NCI-H1694 (cell line): ENCODE results near the gene FASTKD1.
A peak's percentile ranks its signal among the peaks of the same experiment; 100 is the strongest.
"Not testable (repeated sequence)": the region's sequence is repeated elsewhere in the genome, so short reads cannot be mapped to it uniquely, and the experiment has no call there.

Source experiments
- DNase-seq: peaks from one replicate; lab custom pipeline; 2025; lab: John Stamatoyannopoulos, UW

The FASTKD1 gene

DNA sequence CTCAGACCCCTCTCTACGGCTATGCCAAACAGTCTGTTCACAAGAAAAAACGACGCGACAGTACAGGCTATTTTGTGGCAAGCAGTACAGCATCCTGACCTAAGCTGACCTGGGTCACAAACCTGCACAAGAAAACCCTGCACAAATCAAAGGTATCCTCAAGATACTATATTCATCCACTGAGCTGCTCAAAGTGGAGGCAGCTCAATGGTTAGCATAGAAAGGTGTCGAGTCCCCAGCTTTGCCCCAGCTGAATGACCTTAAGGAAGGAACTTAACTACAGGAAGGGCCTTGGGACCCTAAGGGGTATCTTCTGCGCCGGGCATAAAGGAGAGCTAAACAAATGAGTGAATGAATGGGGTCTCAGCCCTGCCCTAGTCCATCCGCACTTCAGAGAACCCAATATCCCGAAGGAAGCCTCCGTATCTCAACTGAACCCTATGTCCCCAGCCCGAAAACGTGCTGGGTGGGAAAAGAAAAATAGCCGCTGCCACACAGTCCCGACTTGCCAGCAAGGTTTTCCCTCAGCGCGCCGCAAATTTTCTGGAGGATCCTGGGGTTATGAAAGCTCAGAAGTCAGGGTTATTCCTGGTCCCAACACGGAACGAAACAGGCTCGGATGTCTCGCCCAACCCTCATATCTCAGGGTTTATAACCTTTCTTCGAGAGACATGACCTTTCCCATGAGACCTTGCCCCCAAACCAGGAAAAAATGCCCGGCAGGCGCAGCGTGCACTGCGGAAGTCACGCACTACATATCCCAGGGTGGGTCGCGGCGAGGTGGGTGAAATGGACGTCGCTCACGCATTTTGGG, at the start of gene FASTKD1:
FASTKD1 (minus strand) TSS at position 706 of the 814 bp plus-strand sequence. CDS start 1,836 bp downstream, outside the sequence.
- DNase-seq: peak; percentile 94

- no peak for DNase-seq
Measured at GRCh38 chr2:169623235-169623634, 49.6 kb upstream of the FASTKD1 start.

DNA sequence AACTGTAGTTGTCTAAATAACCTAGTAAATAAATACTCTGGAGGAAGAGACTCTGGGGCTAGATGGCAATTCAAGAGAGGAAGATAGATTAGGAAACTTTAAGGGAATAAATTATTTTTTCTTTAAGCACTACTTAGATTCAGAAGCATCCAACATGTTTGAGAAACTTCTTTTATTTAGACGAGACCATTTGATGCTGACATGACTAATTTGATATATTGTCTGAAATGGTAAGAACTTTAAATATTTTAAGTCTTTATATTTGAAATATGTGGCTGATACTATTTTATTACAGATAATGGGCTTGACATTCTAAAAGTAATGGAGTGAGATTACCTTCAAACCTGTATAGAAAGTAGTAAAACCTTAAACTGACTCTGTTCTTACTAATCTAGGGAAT, 46.8 kb upstream of the FASTKD1 start:
- no peak for DNase-seq

GRCh38 chr2:169619946-169620345, 46.3 kb upstream of the FASTKD1 start:
- no peak for DNase-seq

DNA sequence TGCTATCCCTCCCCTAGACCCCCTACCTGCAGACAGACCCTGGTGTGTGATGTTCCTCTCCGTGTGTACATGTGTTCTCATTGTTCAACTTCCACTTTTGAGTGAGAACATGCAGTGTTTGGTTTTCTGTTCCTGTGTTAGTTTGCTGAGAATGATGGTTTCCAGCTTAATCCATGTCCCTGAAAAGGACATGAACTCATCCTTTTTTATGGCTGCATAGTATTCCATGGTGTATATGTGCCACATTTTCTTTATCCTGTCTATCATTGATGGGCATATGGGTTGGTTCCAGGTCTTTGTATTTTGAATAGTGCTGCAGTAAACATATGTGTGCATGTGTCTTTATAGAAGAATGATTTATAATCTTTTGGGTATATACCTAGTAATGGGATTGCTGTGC, 42.3 kb upstream of the FASTKD1 start:
- not testable (repeated sequence) for DNase-seq

- DNase-seq: no peak
Measured at GRCh38 chr2:169613876-169614275, 40.2 kb upstream of the FASTKD1 start.

GRCh38 chr2:169609264-169609663, 35.6 kb upstream of the FASTKD1 start:
- no peak for DNase-seq

- no peak for DNase-seq
Measured at GRCh38 chr2:169599568-169599967, 25.9 kb upstream of the FASTKD1 start.

DNA sequence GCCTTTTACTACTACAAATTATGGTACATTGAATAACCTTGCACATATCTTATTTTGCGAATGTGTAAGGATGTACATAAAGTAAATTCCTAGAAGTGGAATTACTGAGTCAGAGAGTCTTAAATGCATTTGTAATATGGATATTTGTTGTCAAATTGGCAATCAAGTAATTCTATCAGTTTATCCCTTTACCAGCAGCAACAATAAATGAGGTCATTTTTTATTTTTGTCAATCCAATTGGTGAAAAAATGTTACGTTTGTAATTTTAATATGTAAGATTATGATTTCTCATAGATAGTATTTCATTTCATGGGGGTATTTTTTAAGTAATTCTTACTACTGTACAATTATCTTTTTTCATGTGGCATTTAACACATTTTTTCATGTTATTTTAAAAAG, 25.3 kb upstream of the FASTKD1 start:
- no peak for DNase-seq

DNA sequence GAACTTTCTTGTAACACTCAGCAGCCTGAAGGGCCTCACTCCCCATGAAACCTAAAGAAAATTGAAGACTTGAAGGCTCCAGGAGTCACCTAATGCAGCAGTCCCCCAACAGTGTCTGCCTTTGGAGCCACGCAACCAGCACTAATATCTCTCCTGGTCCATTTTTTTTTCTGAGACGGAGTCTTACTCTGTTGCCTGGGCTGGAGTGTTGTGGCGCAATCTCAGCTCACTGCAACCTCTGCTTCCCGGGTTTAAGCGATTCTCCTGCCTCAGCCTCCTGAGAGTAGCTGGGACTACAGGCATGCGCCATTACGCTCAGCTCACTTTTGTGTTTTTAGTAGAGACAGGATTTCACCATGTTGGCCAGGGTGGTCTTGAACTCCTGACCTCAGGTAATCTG, 22.9 kb upstream of the FASTKD1 start:
- DNase-seq: not testable (repeated sequence)

DNA sequence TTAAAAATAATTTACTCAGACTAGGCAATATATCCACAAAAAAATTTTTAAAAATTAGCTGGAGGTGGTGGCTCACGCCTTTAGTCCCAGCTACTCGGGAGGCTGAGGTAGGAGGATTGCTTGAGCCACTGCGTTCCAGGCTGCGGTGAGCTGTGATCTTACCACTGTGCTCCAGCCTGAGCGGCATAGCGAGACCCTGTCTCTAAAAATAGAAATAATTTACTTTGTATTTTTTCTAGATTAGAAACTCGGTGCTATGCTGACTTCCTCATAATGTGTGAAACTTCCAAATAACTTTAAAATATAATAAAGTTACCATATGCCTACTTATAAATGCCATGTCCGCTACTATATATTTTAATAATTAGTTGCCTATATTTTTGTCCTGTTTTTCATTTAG, 17.1 kb upstream of the FASTKD1 start:
- DNase-seq: no peak

DNA sequence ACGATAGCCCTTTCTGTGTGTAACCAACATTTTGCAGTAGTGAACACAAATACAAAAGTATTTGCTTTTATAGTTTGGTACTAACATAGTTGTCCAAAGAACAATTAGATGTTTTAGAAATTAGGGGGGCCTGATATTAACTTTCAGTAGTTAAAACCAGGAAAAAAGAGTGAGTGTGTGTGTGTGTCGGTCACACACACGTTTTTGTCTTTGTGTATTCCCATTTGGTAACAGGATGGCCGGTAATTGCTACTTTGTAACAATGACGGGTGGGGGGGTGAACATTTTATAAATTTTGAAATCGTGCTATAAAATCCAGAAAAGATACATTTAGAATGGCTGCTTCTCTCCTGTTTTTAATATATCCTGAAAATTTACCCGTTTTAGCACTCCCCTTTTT, 12.0 kb upstream of the FASTKD1 start:
- DNase-seq: no peak

DNA sequence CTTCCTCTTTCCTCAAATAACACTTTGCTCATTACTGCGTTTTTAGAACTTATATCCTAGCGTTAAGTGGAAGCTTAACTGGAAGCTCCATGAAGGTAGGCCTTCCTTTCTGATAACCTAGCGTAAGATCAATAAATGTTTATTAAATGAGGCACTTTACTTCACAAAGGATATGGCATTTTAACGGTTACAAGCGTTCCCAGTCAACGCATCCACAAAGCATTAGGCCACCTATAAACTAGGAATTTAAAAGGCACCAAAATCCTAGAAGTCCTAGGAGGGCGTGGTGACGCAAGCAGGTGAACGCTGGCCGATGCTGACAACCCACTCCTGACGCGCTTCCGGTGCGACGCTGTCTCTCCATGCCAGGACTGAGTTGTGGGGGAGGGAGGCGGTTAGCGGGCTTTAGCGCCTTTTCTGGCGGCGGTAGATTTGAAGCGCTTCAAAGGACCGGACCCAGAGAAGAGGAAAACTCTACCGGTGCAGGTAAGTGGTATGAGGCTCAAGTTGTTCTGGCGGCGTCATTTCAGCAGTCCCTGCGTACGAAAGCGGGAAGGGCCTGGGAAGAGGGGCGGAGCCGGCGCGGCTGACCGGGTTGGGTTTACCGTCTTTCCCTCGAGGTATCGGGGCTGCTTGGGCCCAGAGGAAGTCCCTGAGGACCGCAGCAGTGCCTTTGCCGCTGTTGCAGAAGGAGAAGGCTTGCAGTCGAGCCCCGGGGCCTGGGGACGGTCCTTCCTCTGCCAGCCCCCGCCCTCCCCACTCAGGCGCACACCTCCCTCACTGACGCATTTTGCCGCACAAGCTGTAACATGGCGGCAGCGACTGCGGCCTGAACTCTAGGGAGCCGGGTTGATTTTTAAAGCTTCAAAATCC, 10.6 kb upstream of the FASTKD1 start, which contains the start of gene PPIG:
PPIG (plus strand) TSS at position 347 of the 873 bp plus-strand sequence. CDS start 19,691 bp downstream, outside the sequence.
- DNase-seq: peak; percentile 91

- no peak for DNase-seq
Measured at GRCh38 chr2:169583518-169583917, 9.9 kb upstream of the FASTKD1 start.

- not testable (repeated sequence) for DNase-seq
Measured at GRCh38 chr2:169582552-169583266, 9.0 kb upstream of the FASTKD1 start.

DNA sequence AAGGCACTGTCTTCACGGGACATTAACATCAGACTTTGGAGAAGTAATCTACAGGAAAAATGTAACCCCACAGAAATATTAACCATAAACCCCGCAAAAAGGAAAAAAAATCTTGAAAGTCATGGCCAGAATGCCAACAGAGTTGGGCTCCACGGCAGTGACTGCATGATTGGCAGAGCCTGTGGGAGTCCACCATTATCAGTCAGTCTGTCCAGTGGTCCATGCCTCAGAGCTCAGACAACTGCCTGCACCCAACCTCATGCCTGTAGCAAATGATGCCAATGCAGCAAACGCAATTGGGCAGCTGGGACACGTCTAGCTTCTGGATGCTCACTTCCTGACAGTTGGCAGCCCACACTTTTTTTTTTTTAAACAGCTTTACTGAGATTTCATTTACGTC, 5.4 kb upstream of the FASTKD1 start:
- DNase-seq: no peak

DNA sequence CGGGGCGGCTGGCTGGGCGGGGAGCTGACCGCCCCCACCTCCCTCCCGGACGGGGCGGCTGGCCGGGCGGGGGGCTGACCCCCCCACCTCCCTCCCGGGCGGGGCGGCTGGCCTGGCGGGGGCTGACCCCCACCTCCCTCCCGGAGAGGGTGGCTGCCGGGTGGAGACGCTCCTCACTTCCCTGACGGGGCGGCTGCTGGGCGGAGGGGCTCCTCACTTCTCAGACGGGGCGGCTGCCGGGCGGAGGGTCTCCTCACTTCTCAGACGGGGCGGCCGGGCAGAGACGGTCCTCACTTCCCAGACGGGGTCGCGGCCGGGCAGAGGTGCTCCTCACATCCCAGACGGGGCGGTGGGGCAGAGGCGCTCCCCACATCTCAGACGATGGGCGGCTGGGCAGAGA, 1.6 kb upstream of the FASTKD1 start:
- DNase-seq: not testable (repeated sequence)

- DNase-seq: not testable (repeated sequence)
Measured at GRCh38 chr2:169574539-169574938, 874 bp upstream of the FASTKD1 start.

GRCh38 chr2:169573974-169574299, 272 bp upstream of the FASTKD1 start:
- no peak for DNase-seq

DNA sequence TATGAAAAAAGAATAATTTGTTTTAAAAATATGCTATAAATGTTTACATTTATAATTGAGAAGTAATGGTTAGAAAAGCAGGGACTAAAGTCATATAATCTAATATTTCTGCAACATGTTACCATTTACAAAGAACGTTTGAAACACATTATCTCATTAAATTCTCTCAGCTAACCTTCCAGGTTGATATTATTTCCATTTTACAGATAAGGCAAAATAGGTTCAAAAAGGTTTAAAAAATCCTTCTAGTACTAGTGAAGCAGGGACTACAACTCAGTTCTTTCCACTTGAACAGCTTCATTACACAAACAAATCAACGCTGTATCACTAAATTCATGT, 875 bp downstream of the FASTKD1 start:
- DNase-seq: no peak

DNA sequence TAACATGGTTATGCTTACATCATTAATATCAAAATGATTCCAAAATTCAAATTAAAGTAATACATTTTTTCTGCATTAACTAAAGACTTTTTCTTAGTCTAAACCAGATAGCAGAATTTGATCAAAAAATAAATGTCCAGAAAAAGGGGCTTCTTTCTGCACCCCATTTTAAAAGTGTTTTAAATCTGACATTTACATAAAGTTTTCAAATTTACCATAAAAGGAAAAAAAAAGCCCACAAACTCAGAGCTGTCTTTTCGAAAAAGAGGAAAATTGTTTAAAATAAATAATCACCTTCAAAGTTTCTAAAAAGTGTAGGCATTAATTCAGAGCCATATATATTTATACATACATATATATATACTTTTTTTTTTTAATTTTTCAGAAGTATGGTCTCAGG, 1.5 kb downstream of the FASTKD1 start:
- no peak for DNase-seq

GRCh38 chr2:169571571-169571970, 2.1 kb downstream of the FASTKD1 start:
- DNase-seq: no peak
